OCI-LY3 (cell line): ENCODE results near the gene KLHL35.

Experiments
- H2AFZ ChIP-seq: fragments of 200-600, 300-600 bp; shearing (Covaris generic); 2 replicates; pipeline ENCODE4 v1.6.0; 2014; ENCODE audit warnings: antibody characterized with exemption, low read depth, low read length
- H3K27ac ChIP-seq: fragments of 200-600, 300-600 bp; sonication (generic); 2 replicates; pipeline ENCODE4 v1.5.1; 2014; ENCODE audit warnings: mild to moderate bottlenecking, low read length, moderate library complexity, mixed read lengths
- H3K27me3 ChIP-seq: fragments of 200-600, 300-600 bp; sonication (generic); 2 replicates; pipeline ENCODE4 v1.6.1; 2014; ENCODE audit warnings: low read depth, low read length, mixed read lengths
- H3K36me3 ChIP-seq: fragments of 200-600, 300-600 bp; sonication (generic); replicated peaks from 2 replicates; pipeline ENCODE3; 2014; ENCODE audit warnings: low read depth, low read length, mixed read lengths
- H3K4me1 ChIP-seq: fragments of 300-600, 200-600 bp; sonication (generic); 2 replicates; pipeline ENCODE4 v1.6.1; 2014; ENCODE audit warnings: low read length, mixed read lengths
- H3K4me2 ChIP-seq: fragments of 200-600, 300-600 bp; sonication (generic); 2 replicates; pipeline ENCODE4 v1.6.1; 2014; ENCODE audit warnings: low read length, mixed read lengths
- H3K4me3 ChIP-seq: fragments of 300-600, 200-600 bp; sonication (generic); 2 replicates; pipeline ENCODE4 v1.5.1; 2014; ENCODE audit warnings: antibody characterized with exemption, mild to moderate bottlenecking, low read length, moderate library complexity
- H3K79me2 ChIP-seq: fragments of 300-600, 200-600 bp; shearing (Covaris generic); 2 replicates; pipeline ENCODE4 v1.6.1; 2014; ENCODE audit warnings: mild to moderate bottlenecking, low read length, mixed read lengths
- H3K9ac ChIP-seq: fragments of 300-600, 200-600 bp; shearing (Covaris generic); 2 replicates; pipeline ENCODE4 v1.6.0; 2014; ENCODE audit warnings: mild to moderate bottlenecking, low read length, moderate library complexity
- H3K9me3 ChIP-seq: fragments of 200-600, 300-600 bp; shearing (Covaris generic); 2 replicates; pipeline ENCODE4 v1.6.1; 2014; ENCODE audit warnings: low read length, mixed read lengths; ENCODE audit not compliant: insufficient read depth
- H4K20me1 ChIP-seq: fragments of 200-600, 300-600 bp; sonication (generic); 2 replicates; pipeline ENCODE4 v1.6.1; 2016; ENCODE audit warnings: low read length, mixed read lengths; ENCODE audit not compliant: insufficient read depth
- EZH2phosphoT487 ChIP-seq: fragments of 200-600 bp; shearing (Covaris generic); IDR thresholded peaks from 2 replicates; pipeline ENCODE4 v1.6.1; 2018; ENCODE audit warnings: antibody characterized with exemption, mixed run types, low read depth
- TF ChIP-seq, protein P1 (sequence below): fragments of 200-600, 300-600 bp; sonication (generic); IDR thresholded peaks from 2 replicates; pipeline ENCODE4 v1.5.1; 2014; ENCODE audit warnings: antibody characterized with exemption, low read length, low read depth

Gene KLHL35

GRCh38 chr11:75432911-75433321 lies at the start of gene KLHL35:
TSS of gene KLHL35 (minus strand) at chr11:75433203. CDS start at chr11:75430629, 2,574 bp downstream.
- peaks cover 21% of the 10 kb centered on the region for H3K27me3 ChIP-seq

DNA sequence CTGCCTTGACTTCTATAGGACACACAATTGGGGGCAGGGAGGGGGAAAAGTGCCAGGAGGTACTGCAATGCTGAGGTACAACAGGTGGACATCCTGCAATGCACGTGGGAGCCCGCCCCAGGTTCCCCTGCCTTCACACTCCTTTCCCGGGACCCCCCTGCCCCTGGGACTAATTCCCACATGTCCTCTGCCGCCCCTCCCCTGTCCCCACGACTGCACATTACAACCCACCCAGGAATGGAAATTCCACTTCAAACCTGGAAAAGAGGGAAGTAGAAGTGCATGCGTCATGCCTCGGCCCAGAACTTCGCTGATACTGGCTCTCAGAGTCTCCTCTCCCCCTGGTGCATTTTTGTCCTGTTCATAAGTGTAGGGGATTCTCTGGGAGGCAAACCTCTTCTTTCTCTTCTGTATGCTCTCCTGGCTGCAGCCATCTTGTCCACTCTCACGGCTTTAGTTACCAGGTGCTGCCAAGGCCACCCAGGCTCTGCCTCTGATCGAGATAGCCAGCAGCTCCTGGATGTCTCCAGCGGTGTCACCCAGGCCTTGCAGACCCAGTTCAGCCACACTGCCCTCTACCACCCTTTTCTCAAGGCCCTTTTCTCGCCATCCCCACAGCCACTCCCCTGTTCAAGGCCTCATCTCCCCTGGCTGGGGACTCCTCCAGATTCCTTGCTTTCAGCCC lies 49.1 kb upstream of the KLHL35 start:
- no peaks in the 10 kb centered on the region for H4K20me1 ChIP-seq
- no peaks in the 10 kb centered on the region for H3K36me3 ChIP-seq
- no peak overlapping the region for H3K4me2 ChIP-seq
- H3K9ac ChIP-seq = no peak overlapping the region
- no peaks in the 10 kb centered on the region for H3K79me2 ChIP-seq
- H3K27me3 ChIP-seq = no peaks in the 10 kb centered on the region
- H2AFZ ChIP-seq = no peak overlapping the region
- H3K9me3 ChIP-seq = no peaks in the 10 kb centered on the region
- H3K27ac ChIP-seq = no peak overlapping the region
- no peak for TF ChIP-seq EZH2phosphoT487
- TF ChIP-seq, protein P1, sequence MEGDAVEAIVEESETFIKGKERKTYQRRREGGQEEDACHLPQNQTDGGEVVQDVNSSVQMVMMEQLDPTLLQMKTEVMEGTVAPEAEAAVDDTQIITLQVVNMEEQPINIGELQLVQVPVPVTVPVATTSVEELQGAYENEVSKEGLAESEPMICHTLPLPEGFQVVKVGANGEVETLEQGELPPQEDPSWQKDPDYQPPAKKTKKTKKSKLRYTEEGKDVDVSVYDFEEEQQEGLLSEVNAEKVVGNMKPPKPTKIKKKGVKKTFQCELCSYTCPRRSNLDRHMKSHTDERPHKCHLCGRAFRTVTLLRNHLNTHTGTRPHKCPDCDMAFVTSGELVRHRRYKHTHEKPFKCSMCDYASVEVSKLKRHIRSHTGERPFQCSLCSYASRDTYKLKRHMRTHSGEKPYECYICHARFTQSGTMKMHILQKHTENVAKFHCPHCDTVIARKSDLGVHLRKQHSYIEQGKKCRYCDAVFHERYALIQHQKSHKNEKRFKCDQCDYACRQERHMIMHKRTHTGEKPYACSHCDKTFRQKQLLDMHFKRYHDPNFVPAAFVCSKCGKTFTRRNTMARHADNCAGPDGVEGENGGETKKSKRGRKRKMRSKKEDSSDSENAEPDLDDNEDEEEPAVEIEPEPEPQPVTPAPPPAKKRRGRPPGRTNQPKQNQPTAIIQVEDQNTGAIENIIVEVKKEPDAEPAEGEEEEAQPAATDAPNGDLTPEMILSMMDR = no peak
- no peak overlapping the region for H3K4me3 ChIP-seq
- H3K4me1 ChIP-seq = no peaks in the 10 kb centered on the region

More at GRCh38 chr11:75432911-75433321, at the start of gene KLHL35:
- no peak within 1 kb of the TSS for H3K9ac ChIP-seq
- TF ChIP-seq, protein P1 = no peak
- TF ChIP-seq EZH2phosphoT487 = no peak
- no peak within 1 kb of the TSS for H3K4me2 ChIP-seq
- no peaks in the 10 kb centered on the region for H3K79me2 ChIP-seq
- H3K4me1 ChIP-seq = 0 out of 2 replicates have a peak, but pooled peaks cover under 1% of the 10 kb centered on the region
- H3K36me3 ChIP-seq = no peaks in the 10 kb centered on the region
- no peak within 1 kb of the TSS for H3K4me3 ChIP-seq
- H3K27ac ChIP-seq = no peak within 1 kb of the TSS
- no peaks in the 10 kb centered on the region for H4K20me1 ChIP-seq
- H3K9me3 ChIP-seq = no peaks in the 10 kb centered on the region
- H2AFZ ChIP-seq = no peak within 1 kb of the TSS

DNA sequence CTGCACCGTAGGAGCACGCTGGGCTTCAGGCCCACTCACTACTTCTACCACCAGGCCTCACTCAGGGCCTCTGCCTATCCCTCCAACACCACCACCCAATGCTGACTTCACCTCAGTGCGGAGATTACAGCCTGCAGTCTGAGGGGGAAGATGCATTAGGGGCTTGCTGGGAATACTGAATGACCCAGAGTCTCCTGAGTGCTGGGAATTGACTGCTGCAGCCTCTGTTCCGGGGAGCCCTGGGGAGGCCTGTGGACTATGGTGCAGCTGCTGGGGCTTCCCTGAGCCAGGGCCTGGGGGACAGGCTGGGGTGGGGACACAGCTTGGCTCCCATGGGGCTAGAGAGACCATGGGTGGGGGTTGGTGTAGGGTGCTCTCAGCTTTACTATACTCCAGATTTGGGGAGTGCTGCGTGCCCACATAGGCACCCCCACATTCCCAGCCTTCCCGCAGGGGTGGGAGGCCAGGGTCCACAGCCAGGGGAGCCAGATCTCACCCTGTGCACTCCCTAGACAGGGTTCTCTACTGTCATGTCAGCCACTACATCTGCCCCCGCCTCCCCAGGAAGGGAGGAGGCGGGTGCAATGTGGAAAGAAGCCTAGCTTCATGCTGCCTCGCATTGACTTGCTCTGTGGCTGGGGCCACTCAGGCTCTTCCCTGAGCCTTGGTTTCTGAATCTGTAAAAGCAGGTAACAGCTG lies 48.4 kb upstream of the KLHL35 start:
- no peaks in the 10 kb centered on the region for H3K79me2 ChIP-seq
- H3K27ac ChIP-seq = no peak overlapping the region
- H2AFZ ChIP-seq = no peak overlapping the region
- no peak overlapping the region for H3K4me3 ChIP-seq
- no peaks in the 10 kb centered on the region for H3K27me3 ChIP-seq
- H3K4me1 ChIP-seq = no peaks in the 10 kb centered on the region
- TF ChIP-seq, protein P1 = no peak
- TF ChIP-seq EZH2phosphoT487 = no peak
- H3K4me2 ChIP-seq = no peak overlapping the region
- no peaks in the 10 kb centered on the region for H3K9me3 ChIP-seq
- H3K36me3 ChIP-seq = no peaks in the 10 kb centered on the region
- no peak overlapping the region for H3K9ac ChIP-seq
- H4K20me1 ChIP-seq = no peaks in the 10 kb centered on the region
